Heart right ventricle (tissue), 16 donors: ENCODE results near the gene DEPP1. TPM values are rescaled to one million over a fixed set of nuclear protein-coding genes. Genes with fewer than 3 reads are reported as not detected.

ENCODE experiments used
- ATAC-seq, 8 donors: fragments of 200-7000 bp; cut with Tn5 transposase; one replicate each; pipeline ENCODE4 v1.9.1; 2020; ENCODE audit warnings: mild to moderate bottlenecking in 8 of 8, moderate library complexity in 8 of 8, moderate number of reproducible peaks in 1 of 8
- DNase-seq, 2 donors: peaks; one replicate each; pipeline ENCODE4 v3.0.0-alpha.2; 2020
- H3K27ac ChIP-seq, 10 donors: fragments of 200-600 bp; sonication (generic) in 2 of 10; one replicate each; pipeline versions ENCODE4 v1.5.0 to v1.8.0; 2020 to 2022; ENCODE audit warnings: mild to moderate bottlenecking in 3 of 10
- H3K27me3 ChIP-seq, 7 donors: fragments of 200-600 bp; one replicate each; pipeline ENCODE4 v1.8.0; 2021 to 2022; ENCODE audit warnings: mild to moderate bottlenecking in 2 of 7
- H3K36me3 ChIP-seq, 9 donors: fragments of 200-600 bp; sonication (generic) in 1 of 9; one replicate each; pipeline versions ENCODE4 v1.5.0 to v1.8.0; 2020 to 2022; ENCODE audit warnings: mild to moderate bottlenecking in 2 of 9
- H3K4me1 ChIP-seq, 9 donors: fragments of 200-600 bp; sonication (generic) in 1 of 9; one replicate each; pipeline versions ENCODE4 v1.5.0 to v1.8.0; 2020 to 2022; ENCODE audit warnings: mild to moderate bottlenecking in 4 of 9
- H3K4me3 ChIP-seq, 10 donors: fragments of 200-600 bp; sonication (generic) in 2 of 10; one replicate each; pipeline versions ENCODE4 v1.5.0 to v1.8.0; 2020 to 2022; ENCODE audit warnings: mild to moderate bottlenecking in 7 of 10, moderate library complexity in 2 of 10
- H3K9me3 ChIP-seq, 11 donors: fragments of 200-600 bp in 10 of 11; sonication (generic) in 2 of 11; one replicate each; pipeline versions ENCODE4 v1.5.0 to v1.8.0; 2013 to 2022; ENCODE audit warnings: mild to moderate bottlenecking in 2 of 11, control low read depth in 1 of 11, moderate library complexity in 1 of 11
- WGBS, 2 donors: extraction: QIAGEN DNeasy Blood & Tissue Kit; methylation state at CpG; one replicate each; pipeline ENCODE4 v1.1.7; 2013; ENCODE audit warnings: inconsistent platforms in 1 of 2; 5-methylcytosine and 5-hydroxymethylcytosine counted together
- intact Hi-C, 10 donors: fragments of 100-400 bp; cut with DNase I; formaldehyde crosslinking; loops; one replicate each; pipeline versions ENCODE4 v1.11.1 to v1.14.2; 2022
- polyA plus RNA-seq, 2 donors: library from polyadenylated mRNA; stranded (reverse); fragments of 200-250 nt; gene quantifications; one replicate each; pipeline ENCODE4 v1.2.3, GENCODE V29; 2013
- total RNA-seq, 10 donors: library from RNA; stranded (reverse); fragmentation: NEBNext Ultra II Directional in 3 of 10; extraction: Animal tissue kit (Norgen Biotek cat#: 25700) in 3 of 10; gene quantifications; one replicate each; pipeline versions ENCODE4 v1.2.1 to v1.2.4, GENCODE V29; 2021 to 2023
- TF ChIP-seq, protein P1 (sequence below), 9 donors: fragments of 200-600 bp; sonication (generic) in 2 of 9; IDR thresholded peaks; one replicate each; pipeline versions ENCODE4 v1.5.0 to v1.8.0; 2021 to 2022; ENCODE audit warnings: antibody characterized with exemption in 9 of 9, mild to moderate bottlenecking in 5 of 9, moderate library complexity in 1 of 9
- donor health status: Arrhythmogenic right ventricular cardiomyopathy.
- donor health status: ischemic (EF 13 %, LVEDD 7.1; RV severe dilation, severe dysfunction).
- donor health status: healthy with polysubstance abuse.
- donor health status: DM: no; HTN: yes; CAD: no.
- donor health status: DM: no; HTN: no; CAD: no.
- donor health status: ischemic (EF 25% LVEDD 6.9; RV normal size, moderate dysfunction).
- donor health status: ischemic (EF 25% LVEDD 5.7; RV mildly dilated, moderate dysfunction).
- donor health status: healthy.
- donor health status: DM: yes; HTN: yes; CAD: no.
- donor health status: Ischemic cardiomyopathy.
- donor health status: ischemic (EF 35%, LVEDD 5.7; RV mildly dilated, moderate dysfunction).
- donor health status: nonischemic (EF 11% LVEDD 7.7; RV severe dilation, severe dysfunction).
- donor health status: DM: yes; HTN: yes; CAD: no.
- donor health status: PGD.
- donor health status: ischemic (EF 29% LVEDD 5.4; RV normal size, mild dysfunction).
- donor health status: nonischemic (EF 23%, LVEDD 6.1; RV moderate dilation, normal function).

DEPP1 gene
- total and polyA plus RNA-seq, 12 donors: 10.0 to 172 (median 25.1) TPM

DNA sequence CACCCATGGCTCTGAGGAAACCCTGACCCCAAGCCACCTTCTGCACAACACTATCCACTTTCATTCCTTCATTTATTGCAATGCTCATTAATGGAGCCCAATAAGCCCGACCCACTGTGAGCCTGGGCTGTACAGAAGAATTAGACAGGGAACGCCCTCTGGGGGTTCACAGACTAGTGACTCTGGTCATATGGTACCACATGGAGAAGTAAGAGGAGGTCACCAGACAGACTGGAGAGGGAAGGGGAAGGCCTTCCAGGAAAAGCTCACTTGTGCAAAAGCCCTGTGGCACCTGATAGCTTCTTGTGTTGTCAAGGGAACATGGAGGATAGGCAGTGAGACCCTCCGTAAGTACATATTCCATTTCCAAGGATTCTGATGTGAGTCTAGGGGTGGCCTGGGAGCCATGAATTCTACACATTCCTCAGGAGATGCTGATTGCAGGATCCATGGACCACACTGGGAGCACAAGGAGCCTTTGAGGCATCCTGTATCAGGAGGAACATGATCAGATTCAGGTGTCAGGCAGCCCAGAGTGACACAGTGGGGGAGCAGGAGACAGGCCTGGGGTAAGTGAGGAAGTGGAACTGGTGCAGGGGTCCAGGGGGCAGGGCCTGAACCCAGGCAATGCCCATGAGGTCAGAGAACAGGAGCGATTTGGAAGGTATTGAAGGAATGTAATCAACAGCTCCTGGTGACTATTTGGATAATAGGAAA is 47.5 kb downstream of the DEPP1 start:
- Histone ChIP-seq H3K4me1 (peaks cover 9 to 40% (median 38%) of the 10 kb centered on the region in 9 donors), H3K4me3 (no peak overlapping the region), H3K36me3 (no peaks in the 10 kb centered on the region), H3K9me3 (no peaks in the 10 kb centered on the region), H3K27me3 (no peaks in the 10 kb centered on the region), H3K27ac (no peak overlapping the region)
- no peak for ATAC-seq
- DNase-seq: no peak
- WGBS, 2 donors: 80 to 94% methylated on average over 4 of the region's 4 CpGs
- TF ChIP-seq, protein P1, sequence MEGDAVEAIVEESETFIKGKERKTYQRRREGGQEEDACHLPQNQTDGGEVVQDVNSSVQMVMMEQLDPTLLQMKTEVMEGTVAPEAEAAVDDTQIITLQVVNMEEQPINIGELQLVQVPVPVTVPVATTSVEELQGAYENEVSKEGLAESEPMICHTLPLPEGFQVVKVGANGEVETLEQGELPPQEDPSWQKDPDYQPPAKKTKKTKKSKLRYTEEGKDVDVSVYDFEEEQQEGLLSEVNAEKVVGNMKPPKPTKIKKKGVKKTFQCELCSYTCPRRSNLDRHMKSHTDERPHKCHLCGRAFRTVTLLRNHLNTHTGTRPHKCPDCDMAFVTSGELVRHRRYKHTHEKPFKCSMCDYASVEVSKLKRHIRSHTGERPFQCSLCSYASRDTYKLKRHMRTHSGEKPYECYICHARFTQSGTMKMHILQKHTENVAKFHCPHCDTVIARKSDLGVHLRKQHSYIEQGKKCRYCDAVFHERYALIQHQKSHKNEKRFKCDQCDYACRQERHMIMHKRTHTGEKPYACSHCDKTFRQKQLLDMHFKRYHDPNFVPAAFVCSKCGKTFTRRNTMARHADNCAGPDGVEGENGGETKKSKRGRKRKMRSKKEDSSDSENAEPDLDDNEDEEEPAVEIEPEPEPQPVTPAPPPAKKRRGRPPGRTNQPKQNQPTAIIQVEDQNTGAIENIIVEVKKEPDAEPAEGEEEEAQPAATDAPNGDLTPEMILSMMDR (IDR thresholded peaks at IDR 0.05): no peak
- intact Hi-C loops: loop anchor here in 6 of 10 donors (5.0 to 10.0 kb wide), 7 partner anchors 41 to 304 kb away; partner anchors contain the start of genes DEPP1 (in 1 of the 6) and ZNF22 (in 1 of the 6)

DNA sequence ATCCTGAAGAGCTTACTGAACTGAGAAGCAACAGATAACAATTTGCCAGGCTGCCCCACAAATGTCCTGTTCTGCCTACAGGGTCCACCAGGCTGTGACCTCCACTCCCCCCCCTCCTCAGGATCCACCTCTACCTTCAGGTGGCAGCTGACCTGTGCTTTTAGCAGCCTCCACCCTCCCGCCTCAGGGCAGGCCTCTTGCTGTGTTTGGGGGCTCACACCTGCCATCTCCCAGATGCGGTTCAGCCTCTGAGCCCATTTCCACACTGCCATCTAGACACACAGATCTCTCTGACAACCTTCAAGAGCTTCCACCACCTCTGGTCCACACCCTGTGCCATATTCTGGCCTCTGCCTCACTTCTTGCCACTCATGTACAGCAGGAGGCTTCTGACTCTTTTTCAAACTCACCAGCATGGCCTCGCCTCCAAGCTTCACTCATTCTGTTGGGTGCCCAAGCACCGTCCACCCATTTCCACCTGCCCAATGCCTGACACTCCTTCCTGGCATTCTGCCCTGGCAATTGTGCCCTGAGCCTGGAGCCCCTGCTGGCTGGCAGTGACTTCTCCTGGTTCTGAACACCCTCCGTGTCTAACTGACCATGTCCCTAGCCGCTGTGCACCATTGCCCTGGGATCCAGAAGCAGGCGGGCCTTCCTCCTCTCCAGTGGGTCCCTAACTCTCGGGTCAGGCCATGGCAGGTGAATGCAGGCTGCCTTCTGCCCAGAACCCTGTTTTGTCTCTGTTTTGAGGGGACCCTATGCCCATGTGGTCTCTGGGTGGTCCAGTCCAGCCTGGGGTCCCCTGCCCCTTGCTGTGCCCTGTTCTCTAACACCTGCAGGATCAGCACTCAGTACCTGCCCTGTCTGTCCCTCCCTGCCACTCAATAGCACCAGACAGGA is 49.0 kb downstream of the DEPP1 start:
- peaks cover 0 to 25% (median 24%) of the 10 kb centered on the region in 9 donors for H3K4me1 ChIP-seq
- intact Hi-C loops: loop anchor here in 6 of 10 donors (5.0 to 10.0 kb wide), 7 partner anchors 43 to 305 kb away; partner anchors contain the start of genes DEPP1 (in 1 of the 6) and ZNF22 (in 1 of the 6)
- no peak overlapping the region for H3K27ac ChIP-seq
- ATAC-seq (no peak), DNase-seq (no peak)
- no peaks in the 10 kb centered on the region for H3K27me3 ChIP-seq
- TF ChIP-seq, protein P1 (IDR thresholded peaks at IDR 0.05): no peak
- no peaks in the 10 kb centered on the region for H3K36me3 ChIP-seq
- H3K9me3 ChIP-seq: no peaks in the 10 kb centered on the region
- no peak overlapping the region for H3K4me3 ChIP-seq
- 84 to 85% methylated on average over 8 of the region's 8 CpGs for WGBS, 2 donors

DNA sequence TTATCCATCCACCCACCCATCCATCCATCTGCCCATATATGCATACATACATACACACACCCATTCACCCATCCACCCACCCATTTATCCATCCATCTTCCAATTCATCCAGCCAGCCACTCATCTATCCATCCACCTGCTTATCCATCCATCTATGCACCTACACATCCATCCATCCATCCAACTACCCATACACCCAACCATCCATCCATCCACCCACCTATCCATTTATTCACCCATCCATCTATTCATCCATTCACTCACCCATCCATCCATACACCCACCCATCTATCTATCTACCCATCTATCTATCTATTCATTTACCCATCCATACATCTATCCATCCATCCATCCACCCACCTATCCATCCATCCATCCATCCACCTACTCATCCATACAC is 50.1 kb downstream of the DEPP1 start:
- H3K9me3 ChIP-seq: no peaks in the 10 kb centered on the region
- DNase-seq (no peak), ATAC-seq (no peak)
- H3K27ac ChIP-seq: no peak overlapping the region
- TF ChIP-seq, protein P1 (IDR thresholded peaks at IDR 0.05): no peak
- H3K36me3 ChIP-seq: no peaks in the 10 kb centered on the region
- H3K4me1 ChIP-seq: peaks cover 0 to 14% (median 12%) of the 10 kb centered on the region in 9 donors
- no peak overlapping the region for H3K4me3 ChIP-seq
- no peaks in the 10 kb centered on the region for H3K27me3 ChIP-seq
- intact Hi-C loops: no loop called here

DNA sequence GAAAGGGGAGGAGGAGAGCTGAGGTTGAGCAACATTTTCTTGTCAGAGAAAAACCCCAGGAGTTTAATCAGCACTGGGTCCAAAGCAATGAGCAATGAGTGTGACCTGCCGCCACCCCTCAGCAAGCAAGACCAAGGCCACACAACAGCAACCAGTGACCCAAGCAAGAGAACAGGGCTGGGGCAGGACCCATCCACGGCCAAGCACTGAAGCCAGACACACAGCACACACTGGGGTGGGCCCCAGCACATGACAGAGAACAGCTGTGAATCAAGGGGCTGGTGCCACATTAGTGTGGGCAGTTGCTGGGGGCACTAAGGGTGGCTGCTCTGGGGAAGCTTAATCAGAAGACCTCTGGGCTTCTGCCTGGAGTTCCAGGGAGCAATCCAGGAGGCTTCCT is 51.3 kb downstream of the DEPP1 start:
- H3K4me3 ChIP-seq: no peak overlapping the region
- no peak overlapping the region for H3K27ac ChIP-seq
- no peaks in the 10 kb centered on the region for H3K9me3 ChIP-seq
- TF ChIP-seq, protein P1 (IDR thresholded peaks at IDR 0.05): no peak
- 75 to 77% methylated on average over 2 of the region's 2 CpGs for WGBS, 2 donors
- no peaks in the 10 kb centered on the region for H3K36me3 ChIP-seq
- peak in 2 of 8 donors; percentile 35 to 45 for ATAC-seq
- no peaks in the 10 kb centered on the region for H3K27me3 ChIP-seq
- no peak for DNase-seq
- peaks cover 0 to 3% (median 1%) of the 10 kb centered on the region in 9 donors for H3K4me1 ChIP-seq
- intact Hi-C loops: no loop called here
